Amniotic stem cell (primary cell): ENCODE data around the gene HIP1.
"Not testable (repeated sequence)": the region's sequence is repeated elsewhere in the genome, so short reads cannot be mapped to it uniquely, and the experiment has no call there.

Experiments used
- DNase-seq: peaks from one replicate; lab custom pipeline; 2025; lab: John Stamatoyannopoulos, UW

HIP1 gene

DNA sequence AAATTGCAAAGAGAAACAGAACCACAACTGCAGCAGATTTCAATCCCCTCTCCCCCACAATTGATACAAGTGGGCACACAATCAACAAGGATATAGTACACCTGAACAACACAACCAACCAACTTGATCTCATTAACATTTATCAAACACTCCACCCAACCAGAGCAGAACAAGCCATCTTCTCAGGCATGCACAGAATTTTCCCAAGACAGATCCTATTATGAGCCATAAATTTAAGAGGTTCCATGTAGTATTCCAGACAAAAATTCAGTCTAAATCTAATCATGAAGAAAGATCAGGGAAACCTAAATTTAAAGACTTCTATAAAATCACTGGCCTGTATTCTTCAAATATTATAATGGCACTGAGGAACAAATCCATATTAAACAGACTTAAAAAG lies 217.0 kb downstream of the HIP1 start:
- not testable (repeated sequence) for DNase-seq

DNA sequence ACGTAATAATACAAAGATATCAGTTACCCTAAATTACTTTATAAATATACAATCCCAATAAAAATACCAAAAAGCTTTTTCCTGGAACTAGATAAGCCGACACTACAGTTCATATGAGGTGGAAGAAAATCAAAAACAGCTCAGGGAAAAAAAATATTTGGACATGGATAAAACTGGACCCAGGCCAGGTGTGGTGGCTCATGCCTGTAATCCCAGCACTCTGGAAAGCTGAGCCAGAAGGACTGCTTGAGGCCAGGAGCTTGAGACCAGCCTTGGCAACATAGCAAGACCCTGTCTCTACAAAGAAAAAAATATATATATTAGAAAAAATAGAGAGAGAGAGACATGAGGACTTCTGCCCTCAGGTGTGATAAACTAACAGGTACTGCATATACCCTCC lies 219.9 kb downstream of the HIP1 start:
- not testable (repeated sequence) for DNase-seq

- DNase-seq = not testable (repeated sequence)
Measured at GRCh38 chr7:75509033-75509432, 229.7 kb downstream of the HIP1 start.

GRCh38 chr7:75492020-75492419 lies 246.7 kb downstream of the HIP1 start, which contains the start of gene SPDYE5:
SPDYE5 (plus strand) TSS chr7:75492320; CDS start chr7:75494048, 1,728 bp downstream.
- not testable (repeated sequence) for DNase-seq

DNA sequence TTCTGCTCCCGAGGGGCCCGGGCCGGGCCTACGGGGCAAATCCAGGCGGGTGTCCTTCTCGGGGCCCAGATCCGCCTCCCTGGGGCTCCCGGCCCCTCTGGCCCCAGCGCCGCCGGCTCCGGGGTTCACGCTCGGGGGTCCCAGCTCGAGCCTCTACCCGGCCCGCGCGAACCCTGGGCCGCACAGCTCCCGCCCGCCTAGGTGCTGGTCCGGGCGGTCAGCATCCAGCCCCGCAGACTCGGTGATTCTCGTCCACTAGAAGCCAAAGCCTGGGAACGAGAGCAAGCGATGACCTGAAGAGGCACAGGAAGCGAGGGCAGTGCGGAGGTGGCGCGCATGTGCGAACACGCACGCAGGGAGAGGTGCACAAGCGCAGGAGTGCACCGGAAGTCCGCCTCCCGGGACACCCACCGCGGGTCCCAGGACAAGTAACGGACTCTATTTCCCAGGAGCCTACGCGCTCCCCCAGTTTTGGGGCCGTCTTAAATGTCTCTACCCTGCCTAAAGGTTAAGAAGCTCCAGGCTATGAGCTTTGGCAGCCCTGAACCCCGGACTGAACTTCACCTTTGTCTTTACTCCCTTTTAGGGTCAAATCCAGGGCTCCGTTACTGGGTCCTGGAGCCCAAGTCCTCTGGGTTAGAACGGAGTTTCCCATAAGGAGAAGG lies 252.6 kb downstream of the HIP1 start, which contains the start of gene POM121C:
Gene POM121C (minus strand): TSS at position 321 of the 665 bp plus-strand sequence. CDS start 44,803 bp downstream, outside the sequence.
- peak; percentile 71 for DNase-seq

- DNase-seq = not testable (repeated sequence)
Measured at GRCh38 chr7:75485355-75485978, 253.3 kb downstream of the HIP1 start.
